ENCODE data around the gene CCAR1.
"Not testable (repeated sequence)": the region's sequence is repeated elsewhere in the genome, so short reads cannot be mapped to it uniquely, and the experiment has no call there.

CCAR1 gene

DNA sequence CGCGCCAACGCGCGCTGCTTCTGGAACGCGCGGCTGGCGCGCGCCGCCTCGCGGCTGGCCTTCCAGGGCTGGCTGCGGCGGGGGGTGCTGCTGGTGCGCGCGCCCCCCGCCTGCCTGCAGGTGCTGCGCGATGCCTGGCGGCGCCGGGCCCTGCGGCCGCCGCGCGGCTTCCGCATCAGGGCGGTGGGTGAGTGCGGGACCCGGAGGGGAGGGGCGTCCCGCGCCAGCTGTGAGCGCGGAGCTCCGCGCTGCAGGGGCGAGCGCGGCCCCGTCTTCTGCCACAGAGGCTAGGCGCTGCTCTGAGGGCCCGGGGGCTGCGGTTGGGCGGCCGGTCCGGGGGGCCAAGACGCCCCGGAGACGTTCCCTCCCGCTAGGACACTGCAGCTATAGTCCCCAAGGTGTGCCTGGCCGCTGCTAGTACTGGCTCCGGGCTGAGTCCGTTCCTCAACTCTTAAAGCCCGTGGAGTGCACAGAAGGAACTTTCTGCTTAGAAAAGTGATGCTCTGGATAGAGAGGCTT lies 107.1 kb downstream of the CCAR1 start:
- DNase-seq (ENCODE audit: low spot score): peak; percentile 23

DNA sequence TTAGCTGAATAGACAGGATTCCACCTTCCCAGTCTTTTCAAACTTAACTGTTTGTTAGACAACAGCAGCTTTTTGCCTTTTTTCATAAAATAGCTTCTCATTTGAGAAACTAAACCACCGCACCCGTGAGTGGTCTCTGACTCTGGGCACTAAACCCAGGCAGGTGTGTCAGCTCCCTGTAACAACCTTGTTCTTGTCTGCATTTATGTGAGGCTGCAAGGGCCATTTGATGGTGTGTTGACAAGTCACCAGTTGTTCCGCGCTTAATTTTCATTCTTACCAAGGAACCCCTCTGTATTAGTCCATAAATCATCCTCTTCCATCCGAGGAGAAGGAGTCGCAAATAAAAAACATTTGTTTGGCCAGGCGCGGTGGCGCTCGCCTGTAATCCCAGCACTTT lies 107.8 kb downstream of the CCAR1 start:
- DNase-seq (ENCODE audit: low spot score): no peak

DNA sequence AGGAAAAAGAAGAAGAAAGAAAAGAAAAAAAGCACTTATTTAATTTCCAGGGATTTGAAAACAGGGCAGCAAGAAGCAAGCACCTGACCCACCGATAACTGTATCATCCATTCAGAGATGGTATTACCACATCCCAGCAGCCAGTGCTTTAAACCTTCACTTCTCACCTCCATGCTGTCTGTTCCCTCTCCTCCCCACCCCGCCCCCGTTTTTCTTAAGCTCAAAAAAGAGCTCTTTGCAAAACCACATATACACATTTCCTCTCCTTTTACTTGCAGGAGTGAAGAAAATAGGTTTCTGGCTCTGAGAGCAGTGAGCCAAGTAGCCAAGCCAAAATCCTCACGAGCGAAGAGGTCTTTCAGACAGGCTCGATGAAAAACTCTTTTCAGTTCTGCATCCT lies 108.5 kb downstream of the CCAR1 start:
- no peak for DNase-seq (ENCODE audit: low spot score)

DNA sequence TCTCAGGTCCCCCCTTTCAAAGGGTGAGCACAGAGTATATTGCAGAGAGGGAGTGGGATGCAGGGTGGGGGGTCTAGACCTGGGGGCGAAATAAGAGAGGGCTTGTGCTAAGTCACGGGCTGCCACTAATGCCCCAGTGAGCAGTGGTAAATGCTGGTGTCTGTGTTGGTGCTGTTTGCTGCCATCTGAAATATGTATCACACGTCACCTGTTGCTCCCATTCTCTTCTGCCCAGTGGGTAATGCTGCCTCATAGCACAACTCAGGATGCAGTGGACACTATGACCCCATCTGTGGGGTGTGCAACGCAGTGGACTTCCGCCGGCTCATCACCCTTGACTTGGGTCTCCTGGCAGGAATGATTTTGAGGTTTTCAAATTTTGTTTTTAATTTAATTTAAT lies 108.9 kb downstream of the CCAR1 start:
- no peak for DNase-seq (ENCODE audit: low spot score)

DNA sequence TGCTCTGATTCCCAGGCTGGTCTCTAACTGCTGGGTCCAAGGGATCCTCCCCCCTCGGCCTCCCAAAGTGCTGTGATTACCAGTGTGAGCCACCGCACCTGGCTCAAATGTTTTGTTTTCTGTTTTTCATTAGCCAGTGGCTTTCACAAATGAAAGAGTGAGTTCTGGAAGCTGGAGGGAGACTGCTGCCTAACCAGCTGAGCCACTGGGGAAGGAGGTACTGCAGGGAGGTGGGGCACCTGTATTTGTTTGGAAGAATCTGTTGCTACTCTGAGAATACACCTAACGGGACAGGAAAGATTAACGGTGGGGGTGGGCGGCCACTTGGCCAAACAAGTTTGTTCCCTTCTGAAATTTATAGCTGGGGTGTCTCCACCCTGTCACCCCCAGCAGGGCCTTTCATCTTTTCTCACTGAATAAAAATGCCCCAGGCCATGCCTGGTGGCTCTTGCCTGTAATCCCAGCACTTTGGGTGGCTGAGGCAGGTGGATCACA lies 111.0 kb downstream of the CCAR1 start:
- no peak for DNase-seq (ENCODE audit: low spot score)

DNA sequence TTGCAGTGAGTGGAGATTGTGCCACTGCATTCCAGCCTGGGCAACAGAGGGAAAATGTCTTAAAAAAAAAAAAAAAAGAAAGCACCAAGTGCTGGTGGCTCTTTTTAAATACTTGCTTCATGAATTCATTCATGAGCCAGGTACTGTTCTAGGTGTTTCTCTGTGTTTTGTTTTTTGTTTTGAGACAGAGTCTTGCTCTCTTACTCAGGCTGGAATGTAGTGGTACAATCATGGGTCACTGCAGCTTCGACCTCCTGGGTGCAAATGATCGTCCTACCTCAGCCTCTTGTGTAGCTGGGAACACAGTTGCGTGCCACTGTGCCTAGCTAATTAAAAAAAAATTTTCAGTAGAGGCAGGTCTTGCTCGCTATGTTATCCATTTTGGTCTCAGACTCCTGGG lies 111.6 kb downstream of the CCAR1 start:
- no peak for DNase-seq (ENCODE audit: low spot score)

DNA sequence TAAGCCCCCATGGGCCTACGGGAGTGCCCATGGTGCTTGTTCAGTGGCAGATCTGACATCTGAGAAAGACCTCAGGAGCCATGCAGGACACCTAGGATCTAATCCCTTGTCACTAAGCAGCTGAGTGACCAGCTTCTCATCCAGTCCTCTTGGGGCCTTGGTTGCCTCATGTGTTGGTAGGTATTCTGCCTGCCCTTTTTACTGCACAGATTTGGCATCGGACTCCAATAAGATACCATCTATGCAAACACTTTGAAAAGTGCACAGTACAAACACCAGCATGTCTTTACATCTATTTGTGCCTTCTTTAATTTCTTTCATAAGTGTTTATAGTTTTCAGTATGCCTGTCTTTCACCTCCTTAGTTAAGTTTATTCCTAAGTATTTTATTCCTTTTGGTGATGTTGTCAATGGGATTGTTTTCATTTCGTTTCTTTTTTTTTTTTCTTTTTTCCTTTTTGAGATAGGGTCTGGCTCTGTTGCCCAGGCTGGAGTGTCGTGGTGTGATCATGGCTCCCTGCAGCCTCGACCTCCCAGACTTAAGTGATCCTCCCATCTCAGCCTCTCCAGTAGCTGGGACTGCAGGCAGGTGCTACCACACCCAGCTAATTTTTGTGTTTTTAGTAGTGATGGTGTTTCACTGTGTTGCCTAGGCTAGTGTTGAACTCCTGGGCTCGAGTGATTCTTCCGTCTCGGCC lies 116.7 kb downstream of the CCAR1 start:
- DNase-seq (ENCODE audit: low spot score): no peak

DNA sequence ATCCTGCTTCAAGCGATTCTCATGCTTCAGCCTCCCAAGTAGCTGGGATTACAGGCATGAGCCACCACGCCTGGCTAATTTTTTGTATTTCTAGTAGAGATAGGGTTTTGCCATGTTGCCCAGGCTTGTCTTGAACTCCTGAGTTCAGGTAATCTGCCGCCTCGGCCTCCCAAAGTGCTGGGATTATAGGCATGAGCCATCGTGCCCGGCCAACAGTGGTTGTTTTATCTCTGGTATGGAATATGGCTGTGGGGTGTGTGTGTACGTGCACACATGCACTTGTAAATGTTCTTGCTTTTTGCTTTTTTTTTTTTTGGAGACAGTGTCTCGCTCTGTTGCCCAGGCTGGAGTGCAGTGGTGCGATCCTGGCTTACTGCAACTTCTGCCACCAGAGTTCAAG lies 119.6 kb downstream of the CCAR1 start:
- DNase-seq (ENCODE audit: low spot score): not testable (repeated sequence)
